ENCODE data around the gene PTPRG.

PTPRG gene

DNA sequence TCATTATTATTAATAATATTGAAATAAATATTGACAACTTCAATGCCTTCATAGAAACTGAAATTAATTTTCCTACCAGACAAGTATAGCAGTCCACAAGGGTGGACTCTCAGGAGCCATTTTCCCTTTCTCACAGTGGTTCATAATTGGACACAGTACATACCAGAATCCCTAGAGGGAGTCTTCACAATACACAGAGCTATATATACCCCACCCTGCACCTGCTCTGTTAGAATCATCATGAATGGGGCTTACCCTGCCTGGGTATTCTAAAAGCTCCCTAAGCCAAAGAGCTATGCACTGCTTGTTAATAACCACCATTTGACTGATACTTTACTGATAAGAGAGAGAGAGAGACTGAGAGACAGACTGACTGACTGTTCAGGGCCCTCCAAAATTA, 677.1 kb downstream of the PTPRG start:
- no peak for DNase-seq (ENCODE audit: low read depth)

DNA sequence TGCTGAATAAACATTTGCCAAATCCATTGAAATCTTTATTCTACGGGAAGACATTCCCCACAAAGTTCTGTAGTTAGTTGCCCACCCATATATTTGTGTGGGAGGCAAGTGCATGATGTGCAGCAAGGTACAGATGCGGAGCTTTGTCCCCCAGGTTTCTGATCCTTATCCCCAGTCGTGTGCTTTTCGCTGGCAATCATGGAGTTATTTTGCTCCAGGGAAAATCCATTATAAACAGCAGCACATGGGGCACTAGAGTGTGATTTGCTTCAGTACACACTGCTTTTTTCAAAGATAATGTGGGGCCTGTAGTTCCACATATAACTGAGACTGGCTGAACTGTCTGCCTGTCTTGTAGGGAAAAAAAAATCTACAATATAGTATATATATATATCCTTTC, 679.9 kb downstream of the PTPRG start:
- no peak for DNase-seq (ENCODE audit: low read depth)

DNA sequence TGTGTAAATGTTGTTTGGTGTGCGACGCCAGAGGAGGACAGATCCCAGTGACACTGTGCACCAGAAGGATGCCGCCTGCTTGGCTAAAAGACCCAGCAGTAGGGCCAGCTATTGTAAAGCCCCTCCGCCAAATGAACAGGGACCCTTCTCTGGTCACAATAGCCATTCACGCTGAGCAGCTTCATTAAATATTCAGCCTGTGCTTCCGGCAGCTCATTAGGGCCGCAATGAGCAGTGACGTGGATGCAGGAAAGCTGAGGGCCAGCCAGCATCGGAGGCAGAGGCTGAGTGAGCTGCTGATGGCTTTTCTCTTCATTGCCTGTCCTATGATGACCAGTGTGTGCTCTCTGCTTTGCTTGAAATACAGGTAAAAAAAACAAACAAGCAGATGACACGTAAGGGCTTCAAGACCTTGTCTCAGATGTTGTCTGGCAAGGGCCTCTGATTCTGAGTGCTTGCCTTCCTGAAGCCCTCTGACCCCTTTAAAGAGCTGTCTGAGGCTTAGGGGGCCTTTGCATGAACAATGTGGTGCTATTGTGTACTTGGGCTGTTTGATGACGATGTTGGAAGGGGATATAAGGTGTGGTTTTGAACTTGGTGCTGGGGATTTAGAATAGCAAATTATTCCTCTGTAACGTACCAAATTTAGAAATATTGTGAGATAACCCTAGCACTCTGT, 681.6 kb downstream of the PTPRG start:
- no peak for DNase-seq (ENCODE audit: low read depth)

DNA sequence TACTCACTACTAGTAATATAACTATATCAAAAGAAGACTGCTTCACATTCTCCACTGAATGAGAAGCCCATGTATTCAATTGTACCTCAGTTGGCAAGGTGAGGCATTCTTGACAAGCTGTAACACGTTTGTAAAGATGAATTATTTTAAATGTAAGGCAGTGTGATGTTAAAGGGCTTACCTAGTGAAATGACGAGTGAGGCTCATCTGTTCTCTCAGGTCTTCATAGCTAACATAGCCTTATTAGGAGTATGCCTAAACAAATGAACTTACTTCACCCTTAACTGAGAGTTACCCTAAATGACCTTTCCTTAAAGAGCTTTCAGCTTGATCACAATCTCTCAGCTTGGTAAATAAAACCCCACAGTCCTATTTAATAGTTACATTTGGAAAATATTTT, 684.7 kb downstream of the PTPRG start:
- no peak for DNase-seq (ENCODE audit: low read depth)

DNA sequence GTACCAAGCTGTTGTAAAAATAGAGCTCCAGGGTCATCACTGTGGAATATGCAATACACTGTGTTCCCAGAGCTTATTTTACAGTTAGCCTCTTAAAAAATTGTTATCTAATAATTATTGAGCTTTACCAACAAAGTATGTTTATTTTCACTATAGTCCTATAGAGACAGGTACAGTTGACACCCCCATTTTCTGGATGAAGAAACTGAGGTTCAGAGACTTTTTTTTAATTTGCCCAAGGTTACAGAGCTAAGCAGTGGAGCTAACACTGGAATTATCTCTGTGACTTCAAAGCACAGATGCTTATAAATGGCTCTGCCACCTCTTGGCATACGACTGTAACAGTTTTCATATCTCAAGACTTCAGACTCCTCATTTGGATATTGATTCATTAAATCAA, 685.6 kb downstream of the PTPRG start:
- no peak for DNase-seq (ENCODE audit: low read depth)

DNA sequence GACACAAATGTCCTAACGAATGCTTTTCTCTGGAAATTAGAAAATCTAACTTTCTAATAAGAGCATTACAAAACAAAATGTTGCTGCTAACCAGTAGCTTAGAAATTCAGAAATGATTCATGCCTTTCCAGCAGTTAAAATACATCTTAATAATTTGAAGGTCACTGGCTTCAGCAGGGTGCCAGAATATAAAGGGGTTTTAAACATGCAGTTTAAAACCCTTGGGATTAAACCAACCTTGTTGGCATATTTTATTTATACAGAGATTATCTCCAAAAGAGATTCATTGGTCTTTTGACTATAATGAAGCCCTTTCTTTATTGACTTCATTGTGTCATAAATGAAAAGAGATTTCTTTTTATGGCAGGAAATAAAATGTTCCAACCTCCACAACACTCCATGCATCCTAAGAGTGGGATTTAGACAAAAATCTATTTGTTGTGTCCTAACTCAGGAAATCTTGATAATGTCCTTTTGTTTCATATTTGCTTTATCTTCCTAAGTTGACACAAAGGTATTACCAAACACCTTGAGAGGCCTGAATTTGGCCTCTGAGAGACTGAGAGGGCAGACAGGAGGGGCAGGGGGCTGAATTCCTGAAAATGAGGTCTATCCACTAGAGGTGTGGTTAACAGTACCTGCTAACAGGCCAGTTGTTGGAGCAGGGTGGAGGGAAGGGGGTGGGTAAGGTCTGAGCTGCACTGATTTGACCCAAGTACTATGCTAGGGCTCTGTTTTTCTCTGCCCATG, 687.5 kb downstream of the PTPRG start:
- DNase-seq (ENCODE audit: low read depth) = no peak

DNA sequence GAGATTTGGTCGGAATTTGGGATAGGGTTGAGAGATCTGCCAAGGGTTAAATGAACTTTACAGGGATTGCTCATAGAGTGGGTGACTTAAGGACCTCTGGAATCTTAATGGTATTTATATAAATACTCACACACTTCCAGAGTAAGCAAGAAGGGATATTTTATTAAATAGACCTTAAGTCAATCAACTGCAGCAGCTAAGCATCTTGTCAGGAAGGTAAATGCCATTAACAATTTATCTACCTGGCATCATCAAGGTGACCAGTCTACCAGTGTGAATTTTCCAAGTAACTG, 688.1 kb downstream of the PTPRG start:
- no peak for DNase-seq (ENCODE audit: low read depth)

DNA sequence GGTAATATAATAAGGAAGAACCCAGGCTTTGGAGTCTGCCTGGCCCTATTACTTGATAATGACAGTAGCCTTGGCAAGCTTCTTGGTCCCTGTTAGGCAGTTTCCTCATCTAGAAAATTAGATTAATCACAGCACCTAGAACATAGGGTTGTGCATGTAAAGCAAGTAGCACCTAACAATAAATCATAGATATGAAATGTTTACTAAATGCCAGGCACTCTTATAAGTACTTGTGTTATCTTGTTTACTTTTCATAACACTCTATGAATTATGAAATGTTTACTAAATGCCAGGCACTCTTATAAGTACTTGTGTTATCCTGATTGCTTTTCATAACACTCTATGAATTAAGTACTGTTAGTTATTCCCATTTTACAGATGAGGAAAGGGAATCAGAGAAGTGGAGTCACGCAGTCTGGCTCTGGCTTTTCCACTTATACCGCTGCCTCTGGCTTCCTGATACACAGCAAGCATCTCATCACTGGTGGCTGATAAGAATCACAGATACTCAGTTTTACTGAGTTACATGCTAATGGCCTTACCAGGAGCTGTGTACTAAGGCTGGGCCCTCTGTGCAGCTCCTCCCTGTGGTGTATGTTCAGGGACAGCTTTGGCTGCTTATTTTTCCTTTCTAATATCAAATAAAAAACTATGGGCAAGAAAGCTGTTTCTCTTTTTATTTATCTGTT, 688.6 kb downstream of the PTPRG start:
- no peak for DNase-seq (ENCODE audit: low read depth)

DNA sequence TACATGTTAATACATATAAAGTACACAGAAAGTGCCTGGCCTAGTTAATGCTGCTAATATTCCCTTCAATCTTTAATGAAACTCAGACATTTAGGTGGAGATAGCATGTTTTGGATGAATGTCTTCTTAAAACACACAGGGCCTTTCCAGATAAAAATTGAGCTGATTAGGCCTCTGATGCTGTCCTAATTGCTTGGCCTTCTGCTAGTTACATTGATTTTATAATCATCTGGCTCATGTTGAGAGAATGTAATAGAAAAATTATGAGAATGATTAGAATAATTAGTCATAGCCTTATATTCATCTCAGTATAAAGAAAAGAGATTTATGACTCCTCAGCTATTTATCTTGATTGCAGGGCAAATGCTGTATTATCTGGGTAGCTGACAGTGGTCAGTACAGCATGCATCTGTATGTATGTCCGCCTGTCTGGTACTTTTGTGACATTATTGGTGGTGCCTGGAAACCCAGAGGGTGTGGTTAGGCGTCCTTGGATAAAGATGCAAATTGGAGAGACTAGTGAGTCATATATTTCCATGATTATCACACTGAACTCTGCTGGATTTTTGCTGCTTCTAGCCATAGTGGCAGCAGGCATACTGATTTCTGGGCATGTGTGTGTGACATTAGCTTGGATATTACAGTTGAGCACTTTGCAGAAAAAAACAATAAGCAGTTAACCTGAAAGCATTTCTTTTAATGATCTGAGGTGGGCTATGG, 691.2 kb downstream of the PTPRG start:
- no peak for DNase-seq (ENCODE audit: low read depth)

DNA sequence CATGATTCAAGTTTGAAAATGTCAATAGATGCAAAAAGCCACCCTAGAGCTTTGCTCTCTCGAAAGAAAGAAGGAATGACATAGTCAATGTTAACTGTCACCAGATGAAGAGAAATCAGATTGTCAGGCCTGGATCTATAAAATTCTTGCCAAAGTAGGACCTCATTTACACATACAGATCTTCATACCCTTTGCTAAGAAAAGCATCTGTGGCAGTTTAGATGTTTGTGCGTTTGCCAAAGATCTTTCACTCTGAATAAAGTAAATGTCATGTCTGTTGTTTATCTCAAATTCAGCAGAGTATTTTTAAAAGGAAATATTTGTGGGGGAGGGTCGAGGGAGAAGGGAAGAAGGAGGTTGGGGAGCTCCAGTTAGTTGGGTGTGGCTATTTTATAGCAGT, 692.6 kb downstream of the PTPRG start:
- no peak for DNase-seq (ENCODE audit: low read depth)

DNA sequence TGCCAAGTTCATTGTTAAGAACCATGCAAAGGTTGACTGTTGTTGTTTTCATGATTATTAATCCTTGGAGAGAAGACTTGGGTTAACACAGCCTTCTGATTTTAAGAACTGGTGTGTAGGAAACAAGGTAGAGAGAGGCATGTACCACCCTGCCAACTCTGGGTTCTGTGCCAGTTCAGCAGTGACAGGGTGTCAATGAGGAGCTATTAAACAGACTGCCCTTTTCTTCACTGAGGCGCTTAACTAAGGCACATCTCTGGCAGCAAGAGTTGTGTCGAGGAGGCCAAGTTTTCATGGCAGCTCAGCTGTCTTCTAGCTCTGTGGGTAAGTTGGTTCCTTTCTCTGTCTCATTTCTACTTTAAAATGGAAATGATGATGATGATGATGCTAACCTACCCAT, 694.4 kb downstream of the PTPRG start:
- no peak for DNase-seq (ENCODE audit: low read depth)

DNA sequence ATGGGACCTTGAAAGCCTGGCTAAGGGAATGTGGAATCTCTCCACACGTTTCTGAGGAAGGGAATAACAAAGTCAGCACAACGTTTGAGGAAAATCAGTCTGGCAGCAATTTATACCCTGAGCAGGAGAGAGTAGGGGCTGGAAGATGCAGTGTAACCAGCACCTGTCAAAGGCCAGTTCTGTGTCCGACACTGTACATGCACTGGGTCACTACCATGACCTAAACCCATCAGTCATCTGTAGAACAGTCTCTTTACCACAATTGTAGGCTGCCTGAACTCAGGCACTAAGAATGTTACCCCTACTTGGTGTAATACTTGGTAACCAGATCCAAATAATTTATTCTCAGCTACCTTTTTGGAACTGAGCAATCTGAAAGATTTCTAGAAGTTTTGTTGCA, 698.6 kb downstream of the PTPRG start:
- no peak for DNase-seq (ENCODE audit: low read depth)

DNA sequence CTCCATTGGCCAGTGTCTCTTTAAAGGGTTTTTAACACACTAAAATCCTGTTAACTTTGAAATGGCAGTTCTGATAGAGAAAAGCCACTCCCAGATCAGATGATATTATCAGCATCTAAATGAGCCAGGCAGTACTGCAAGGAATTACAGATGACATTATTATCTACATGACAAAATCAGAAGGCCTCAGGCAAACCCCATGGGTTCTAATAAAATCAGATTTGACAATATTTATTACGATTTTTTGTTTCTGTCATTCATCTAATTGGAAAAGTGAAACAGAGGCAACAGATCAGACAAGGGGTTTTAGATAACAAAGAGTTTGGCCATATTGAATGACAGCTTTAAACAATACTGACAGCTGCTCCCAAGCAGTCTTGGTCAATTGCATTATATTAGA, 699.3 kb downstream of the PTPRG start:
- DNase-seq (ENCODE audit: low read depth) = no peak

DNA sequence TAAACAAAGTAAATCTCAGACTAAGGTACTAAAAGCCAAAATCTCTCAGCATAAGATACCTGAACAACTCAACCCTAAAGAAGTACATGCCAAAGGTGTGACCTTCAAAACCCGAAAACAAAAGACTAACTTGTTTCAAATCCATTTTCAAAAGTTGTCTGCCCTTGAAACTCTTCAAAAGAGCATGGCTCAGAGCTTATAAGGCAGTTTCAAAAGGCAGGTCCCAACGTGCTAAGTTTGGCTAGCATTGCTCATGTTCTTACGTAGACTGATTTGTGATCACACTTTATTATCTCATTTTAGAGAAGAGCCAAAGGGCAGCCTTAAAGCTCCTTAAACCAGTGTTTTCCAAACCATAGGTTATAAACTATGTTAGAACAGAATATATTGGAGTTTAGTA, 699.8 kb downstream of the PTPRG start:
- no peak for DNase-seq (ENCODE audit: low read depth)

DNA sequence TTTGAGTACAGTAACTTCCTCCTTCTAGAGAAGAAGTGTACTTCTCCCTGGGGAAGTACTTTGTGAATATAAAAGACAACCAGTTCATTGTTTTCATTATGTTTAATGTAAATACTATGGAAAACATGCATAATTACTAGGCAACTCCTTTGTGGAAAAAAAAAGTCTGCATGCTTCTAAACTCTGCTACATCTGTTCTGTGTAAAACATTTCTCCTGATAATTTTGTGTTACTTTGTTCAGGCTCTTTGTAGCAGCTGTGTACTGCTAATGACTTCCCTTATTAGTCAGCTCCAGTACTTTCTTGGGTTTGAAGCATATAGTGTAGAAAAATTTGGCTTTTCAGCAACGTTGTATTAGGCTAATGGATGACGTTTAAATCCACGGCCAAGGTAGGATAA, 700.4 kb downstream of the PTPRG start:
- no peak for DNase-seq (ENCODE audit: low read depth)

DNA sequence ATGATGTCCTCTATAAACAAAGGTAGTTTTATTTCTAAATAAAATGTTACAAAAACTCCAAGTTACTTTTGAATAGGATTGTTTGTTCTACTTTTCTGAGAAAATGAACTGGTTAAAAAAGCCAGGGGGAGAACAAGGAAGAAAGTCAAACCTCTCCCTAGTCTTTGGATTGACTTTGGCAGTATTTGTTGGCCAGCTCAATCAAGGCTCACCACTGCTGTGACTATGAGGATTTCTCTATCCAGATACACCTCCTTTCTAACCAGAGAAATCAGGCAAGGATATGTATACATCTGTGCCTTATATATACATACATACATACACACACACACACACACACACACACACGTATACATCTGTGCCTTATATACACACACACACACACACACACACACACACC, 704.2 kb downstream of the PTPRG start:
- no peak for DNase-seq (ENCODE audit: low read depth)

DNA sequence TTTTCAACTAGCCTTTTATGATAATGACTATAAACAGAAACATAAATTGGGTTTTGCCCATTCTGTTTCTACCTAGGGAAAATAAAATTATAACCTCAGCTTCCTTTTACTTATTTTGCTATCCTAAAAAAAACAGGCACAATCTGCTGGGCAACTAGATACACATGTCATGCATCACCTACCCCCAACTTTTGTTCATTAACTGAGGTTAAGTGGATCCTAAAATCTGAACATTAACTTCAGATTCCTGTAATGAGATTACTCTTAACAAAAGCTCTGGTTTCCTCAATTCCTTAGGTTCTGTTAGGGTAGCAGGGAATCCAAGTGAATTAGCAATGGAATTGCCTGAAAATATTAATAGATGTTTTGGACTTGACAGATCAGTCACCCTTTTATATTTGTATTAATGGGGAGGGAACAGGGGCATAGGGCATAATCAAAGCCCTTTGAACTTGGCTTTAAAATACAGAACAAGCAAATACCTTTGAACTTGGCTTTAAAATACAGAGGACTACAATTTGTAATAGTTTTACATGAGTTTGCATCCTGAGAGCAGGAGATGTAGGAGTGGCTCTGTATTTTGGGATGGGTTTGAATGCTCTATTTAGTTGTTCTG, 705.4 kb downstream of the PTPRG start:
- no peak for DNase-seq (ENCODE audit: low read depth)

DNA sequence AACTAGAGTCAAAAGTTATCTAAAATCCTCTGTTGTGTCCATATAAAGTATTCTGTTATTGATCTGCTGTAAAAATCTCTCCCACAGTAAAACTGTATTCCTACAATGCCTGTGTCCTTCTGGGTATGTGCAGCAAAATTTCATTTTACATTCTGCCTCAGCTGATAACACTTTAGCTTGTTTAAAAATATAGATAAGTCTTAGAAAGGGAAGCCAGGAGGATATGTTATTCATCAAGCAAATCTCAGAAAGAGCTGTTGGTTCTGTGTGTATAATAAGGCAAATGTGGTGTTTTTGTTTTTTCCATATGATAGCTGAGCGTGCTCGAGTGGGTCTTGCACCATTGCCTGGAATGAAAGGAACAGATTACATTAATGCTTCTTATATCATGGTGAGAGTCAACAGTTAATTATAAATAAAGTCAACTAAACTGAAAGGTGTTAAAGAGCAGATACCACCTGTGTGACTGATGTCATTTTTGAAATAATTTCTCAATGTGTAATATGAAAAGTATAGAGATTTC, 715.3 kb downstream of the PTPRG start:
- no peak for DNase-seq (ENCODE audit: low read depth)

DNA sequence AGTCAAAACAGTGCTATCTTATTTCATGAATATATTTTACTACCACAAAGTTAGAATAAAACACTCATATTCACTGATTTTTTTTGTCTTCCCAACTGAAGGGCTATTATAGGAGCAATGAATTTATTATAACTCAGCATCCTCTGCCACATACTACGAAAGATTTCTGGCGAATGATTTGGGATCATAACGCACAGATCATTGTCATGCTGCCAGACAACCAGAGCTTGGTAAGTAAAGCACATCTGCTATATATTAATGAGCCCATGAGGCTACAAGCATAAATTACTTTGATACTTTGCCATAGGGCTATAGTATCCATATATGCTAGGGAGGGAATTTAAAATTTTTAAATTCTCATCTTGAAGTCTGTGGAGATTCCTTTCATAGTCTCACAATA, 716.1 kb downstream of the PTPRG start:
- no peak for DNase-seq (ENCODE audit: low read depth)

DNA sequence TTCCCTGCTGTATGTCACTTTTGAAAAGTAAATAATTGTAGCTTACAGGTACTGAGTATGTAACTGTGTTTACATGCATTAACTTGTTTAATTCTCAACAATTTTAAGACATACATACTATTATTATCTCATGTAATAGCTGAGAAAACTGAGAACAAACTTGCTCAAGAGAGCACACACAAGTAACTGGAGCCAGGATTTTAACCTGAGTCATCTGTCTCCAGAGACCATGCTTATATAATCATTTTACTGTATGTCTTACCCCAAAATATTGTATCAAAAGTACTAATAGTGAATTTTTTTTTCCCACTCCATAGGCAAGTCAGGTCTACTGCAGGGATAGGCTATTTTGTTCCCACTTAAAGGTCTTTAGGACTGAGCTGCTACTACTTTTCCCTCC, 716.6 kb downstream of the PTPRG start:
- DNase-seq (ENCODE audit: low read depth) = no peak

DNA sequence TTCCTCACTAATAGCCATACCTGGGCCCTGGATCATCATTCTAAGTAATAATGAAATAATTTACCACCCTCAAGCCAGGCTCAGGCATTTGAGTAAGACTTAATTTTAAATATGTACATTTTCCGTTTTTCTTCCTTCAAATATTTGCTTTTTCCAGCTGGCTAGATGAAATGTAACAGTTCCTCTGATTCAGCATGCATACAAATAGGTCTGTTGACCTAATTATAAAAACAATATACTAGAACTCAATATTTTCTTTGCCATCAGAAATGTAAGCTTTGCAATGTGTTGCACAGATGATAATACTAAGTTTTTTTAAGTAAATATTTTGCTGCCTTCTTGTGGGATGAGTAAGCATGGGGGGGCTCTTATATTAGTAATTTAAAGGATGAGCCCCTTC, 720.4 kb downstream of the PTPRG start:
- no peak for DNase-seq (ENCODE audit: low read depth)

DNA sequence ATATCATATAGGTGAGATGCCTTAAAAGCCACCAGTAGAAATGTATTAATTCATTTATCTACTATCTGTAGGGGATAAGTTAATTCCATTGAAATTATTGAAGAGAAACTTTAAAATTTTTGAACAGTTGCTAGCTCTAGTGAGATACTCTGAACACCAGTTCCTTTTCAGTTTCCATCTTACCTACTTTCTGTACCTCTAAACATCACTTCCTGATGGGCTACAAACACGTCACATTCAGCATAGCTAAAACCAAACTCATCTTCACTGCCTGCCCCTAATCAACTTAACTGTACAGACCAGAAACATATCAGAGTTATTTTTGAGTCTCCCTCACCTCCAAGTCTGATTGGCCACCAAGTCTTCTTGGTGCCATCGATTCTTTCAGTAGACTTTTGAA, 723.1 kb downstream of the PTPRG start:
- no peak for DNase-seq (ENCODE audit: low read depth)

All from stimulated activated CD8-positive, alpha-beta memory T cell treated with anti-CD3 and anti-CD28 coated beads, Interleukin-7, amount 100 ng/mL, for 24 hours (primary cell).